Lower leg skin (tissue), 4 donors: Measurements from ENCODE around the gene MEIS2. TPM values are rescaled to one million over a fixed set of nuclear protein-coding genes. Genes with fewer than 3 reads are reported as not detected.

Source experiments
- DNase-seq, 2 donors: peaks; one replicate each; pipeline ENCODE4 v3.0.0-alpha.2; 2019; ENCODE audit warnings: low spot score in 2 of 2
- H3K4me3 ChIP-seq: fragments of 200-600 bp; sonication (generic); 2 replicates; pipeline ENCODE4 v1.5.1; 2017; ENCODE audit warnings: mild to moderate bottlenecking, low read depth; ENCODE audit not compliant: poor library complexity, severe bottlenecking
- POLR2A ChIP-seq, 2 donors: fragments of 450-650 bp; IDR thresholded peaks; one replicate each; pipeline ENCODE4 v1.6.1; 2016 to 2017; ENCODE audit warnings: antibody characterized with exemption in 2 of 2, mild to moderate bottlenecking in 1 of 2, moderate library complexity in 1 of 2
- WGBS, 2 donors: methylation state at CpG; one replicate each; pipeline ENCODE4 v1.1.5; 2018; 5-methylcytosine and 5-hydroxymethylcytosine counted together
- intact Hi-C: fragments of 100-400 bp; cut with DNase I; formaldehyde crosslinking; loops from one replicate; pipeline ENCODE4 v1.15.0; 2023; ENCODE audit warnings: low total_unique reads
- total RNA-seq, 4 donors: library from RNA; depleted of rRNA; stranded (reverse); fragments of >200 nt; gene quantifications; one replicate each; pipeline ENCODE4 v1.1.0, GENCODE V29; 2016
- TF ChIP-seq, protein P1 (sequence below), 3 donors: fragments of 450-650 bp; IDR thresholded peaks; one replicate each; pipeline ENCODE4 v1.5.1; 2016; ENCODE audit warnings: antibody characterized with exemption in 3 of 3, mild to moderate bottlenecking in 3 of 3, moderate library complexity in 2 of 3

The MEIS2 gene
- total RNA-seq, 4 donors from 2014 or later = 12.9 to 18.5 (median 15.8) TPM

GRCh38 chr15:36960179-36960946, 140.0 kb downstream of the MEIS2 start:
- intact Hi-C loops = no loop called here
- 53 to 54% methylated on average over 2 of the region's 2 CpGs for WGBS, 2 donors

GRCh38 chr15:36959746-36960145, 140.6 kb downstream of the MEIS2 start:
- intact Hi-C loops = no loop called here
- DNase-seq = no peak
- TF ChIP-seq POLR2A (IDR thresholded peaks at IDR 0.05) = no peak
- TF ChIP-seq, protein P1, sequence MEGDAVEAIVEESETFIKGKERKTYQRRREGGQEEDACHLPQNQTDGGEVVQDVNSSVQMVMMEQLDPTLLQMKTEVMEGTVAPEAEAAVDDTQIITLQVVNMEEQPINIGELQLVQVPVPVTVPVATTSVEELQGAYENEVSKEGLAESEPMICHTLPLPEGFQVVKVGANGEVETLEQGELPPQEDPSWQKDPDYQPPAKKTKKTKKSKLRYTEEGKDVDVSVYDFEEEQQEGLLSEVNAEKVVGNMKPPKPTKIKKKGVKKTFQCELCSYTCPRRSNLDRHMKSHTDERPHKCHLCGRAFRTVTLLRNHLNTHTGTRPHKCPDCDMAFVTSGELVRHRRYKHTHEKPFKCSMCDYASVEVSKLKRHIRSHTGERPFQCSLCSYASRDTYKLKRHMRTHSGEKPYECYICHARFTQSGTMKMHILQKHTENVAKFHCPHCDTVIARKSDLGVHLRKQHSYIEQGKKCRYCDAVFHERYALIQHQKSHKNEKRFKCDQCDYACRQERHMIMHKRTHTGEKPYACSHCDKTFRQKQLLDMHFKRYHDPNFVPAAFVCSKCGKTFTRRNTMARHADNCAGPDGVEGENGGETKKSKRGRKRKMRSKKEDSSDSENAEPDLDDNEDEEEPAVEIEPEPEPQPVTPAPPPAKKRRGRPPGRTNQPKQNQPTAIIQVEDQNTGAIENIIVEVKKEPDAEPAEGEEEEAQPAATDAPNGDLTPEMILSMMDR (IDR thresholded peaks at IDR 0.05) = no peak
- H3K4me3 ChIP-seq = no peak overlapping the region

More at GRCh38 chr15:36960179-36960946, 140.0 kb downstream of the MEIS2 start:
- DNase-seq = no peak
- H3K4me3 ChIP-seq = no peak overlapping the region
- TF ChIP-seq, protein P1 (IDR thresholded peaks at IDR 0.05) = no peak
- TF ChIP-seq POLR2A (IDR thresholded peaks at IDR 0.05) = no peak

- intact Hi-C loops = no loop called here
- no peak for TF ChIP-seq POLR2A (IDR thresholded peaks at IDR 0.05)
- TF ChIP-seq, protein P1 (IDR thresholded peaks at IDR 0.05) = no peak
- DNase-seq = no peak
- H3K4me3 ChIP-seq = no peak overlapping the region
- 81 to 91% methylated on average over 1 of the region's 1 CpG for WGBS, 2 donors
Measured at GRCh38 chr15:36958606-36959005, 141.7 kb downstream of the MEIS2 start.

GRCh38 chr15:36954486-36954885, 145.9 kb downstream of the MEIS2 start:
- TF ChIP-seq POLR2A (IDR thresholded peaks at IDR 0.05) = no peak
- TF ChIP-seq, protein P1 (IDR thresholded peaks at IDR 0.05) = no peak
- WGBS, 2 donors = 98 to 100% methylated on average over 1 of the region's 1 CpG
- intact Hi-C loops = no loop called here

GRCh38 chr15:36953346-36953745, 147.0 kb downstream of the MEIS2 start:
- intact Hi-C loops = no loop called here
- TF ChIP-seq, protein P1 (IDR thresholded peaks at IDR 0.05) = no peak
- no peak for TF ChIP-seq POLR2A (IDR thresholded peaks at IDR 0.05)
- DNase-seq = no peak
- no peak overlapping the region for H3K4me3 ChIP-seq
- WGBS, 2 donors = 81 to 94% methylated on average over 3 of the region's 3 CpGs

More at GRCh38 chr15:36954486-36954885, 145.9 kb downstream of the MEIS2 start:
- DNase-seq = no peak
- no peak overlapping the region for H3K4me3 ChIP-seq
